Mesendoderm (in vitro differentiated cells): ENCODE measurements around the gene TRABD.

ENCODE experiments used
- DNase-seq: peaks from one replicate; pipeline ENCODE4 v3.0.0; 2013
- H2AK5ac ChIP-seq: 2 replicates; pipeline ENCODE4 v1.6.1; 2013; ENCODE audit warnings: low read length, inconsistent platforms
- H2BK120ac ChIP-seq: 2 replicates; pipeline ENCODE4 v1.6.1; 2013; ENCODE audit warnings: low read depth, mild to moderate bottlenecking, low read length, moderate library complexity, mixed read lengths
- H2BK15ac ChIP-seq: replicated peaks from 2 replicates; pipeline ENCODE4 v1.6.1; 2013; ENCODE audit warnings: low read depth, mild to moderate bottlenecking, moderate library complexity
- H2BK5ac ChIP-seq: 2 replicates; pipeline ENCODE4 v1.6.1; 2013; ENCODE audit warnings: low read length, inconsistent platforms
- H3K18ac ChIP-seq: 2 replicates; pipeline ENCODE4 v1.6.1; 2013; ENCODE audit warnings: mild to moderate bottlenecking, low read length, mixed read lengths
- H3K23ac ChIP-seq: one replicate; pipeline ENCODE4 v1.6.1; 2013; ENCODE audit warnings: low read length
- H3K27ac ChIP-seq: 2 replicates; pipeline ENCODE4 v1.5.1; 2013; ENCODE audit warnings: low read depth, mild to moderate bottlenecking, inconsistent platforms, low read length, moderate library complexity
- H3K27me3 ChIP-seq: 2 replicates; pipeline ENCODE4 v1.6.1; 2013; ENCODE audit warnings: low read length, control low read depth, mild to moderate bottlenecking, inconsistent platforms; ENCODE audit not compliant: insufficient read depth, poor library complexity
- H3K36me3 ChIP-seq: 2 replicates; pipeline ENCODE4 v1.6.1; 2013; ENCODE audit warnings: low read length, inconsistent platforms; ENCODE audit not compliant: control insufficient read depth, insufficient read depth
- H3K4ac ChIP-seq: one replicate; pipeline ENCODE4 v1.6.1; 2013; ENCODE audit warnings: low read depth, mild to moderate bottlenecking, low read length, moderate library complexity
- H3K4me1 ChIP-seq: 2 replicates; pipeline ENCODE4 v1.6.1; 2013; ENCODE audit warnings: low read depth, low read length, inconsistent platforms; ENCODE audit not compliant: control insufficient read depth
- H3K4me2 ChIP-seq: 2 replicates; pipeline ENCODE4 v1.6.1; 2013; ENCODE audit warnings: low read length
- H3K4me3 ChIP-seq: 2 replicates; pipeline ENCODE4 v1.5.1; 2013; ENCODE audit warnings: mild to moderate bottlenecking, low read length
- H3K56ac ChIP-seq: one replicate; pipeline ENCODE4 v1.6.1; 2013; ENCODE audit warnings: low read length
- H3K79me1 ChIP-seq: 2 replicates; pipeline ENCODE4 v1.6.1; 2013; ENCODE audit warnings: low read length, inconsistent platforms
- H3K79me2 ChIP-seq: 2 replicates; pipeline ENCODE4 v1.6.1; 2013; ENCODE audit warnings: mild to moderate bottlenecking, low read length; ENCODE audit not compliant: control insufficient read depth, insufficient read depth
- H3K9ac ChIP-seq: 2 replicates; pipeline ENCODE4 v1.6.1; 2013; ENCODE audit warnings: low read length, inconsistent platforms
- H4K5ac ChIP-seq: one replicate; pipeline ENCODE4 v1.6.1; 2013; ENCODE audit warnings: low read length
- H4K8ac ChIP-seq: one replicate; pipeline ENCODE4 v1.6.1; 2013; ENCODE audit warnings: low read depth, mild to moderate bottlenecking, control low read depth, low read length, moderate library complexity
- WGBS: extraction: QIAGEN DNeasy Blood & Tissue Kit; methylation state at CpG from one replicate; pipeline ENCODE4 v1.1.7; 2013; ENCODE audit warnings: low lambda C conversion rate, missing lambda C conversion rate; ENCODE audit not compliant: insufficient coverage; ENCODE audit errors: extremely low coverage; 5-methylcytosine and 5-hydroxymethylcytosine counted together

Gene TRABD

DNA sequence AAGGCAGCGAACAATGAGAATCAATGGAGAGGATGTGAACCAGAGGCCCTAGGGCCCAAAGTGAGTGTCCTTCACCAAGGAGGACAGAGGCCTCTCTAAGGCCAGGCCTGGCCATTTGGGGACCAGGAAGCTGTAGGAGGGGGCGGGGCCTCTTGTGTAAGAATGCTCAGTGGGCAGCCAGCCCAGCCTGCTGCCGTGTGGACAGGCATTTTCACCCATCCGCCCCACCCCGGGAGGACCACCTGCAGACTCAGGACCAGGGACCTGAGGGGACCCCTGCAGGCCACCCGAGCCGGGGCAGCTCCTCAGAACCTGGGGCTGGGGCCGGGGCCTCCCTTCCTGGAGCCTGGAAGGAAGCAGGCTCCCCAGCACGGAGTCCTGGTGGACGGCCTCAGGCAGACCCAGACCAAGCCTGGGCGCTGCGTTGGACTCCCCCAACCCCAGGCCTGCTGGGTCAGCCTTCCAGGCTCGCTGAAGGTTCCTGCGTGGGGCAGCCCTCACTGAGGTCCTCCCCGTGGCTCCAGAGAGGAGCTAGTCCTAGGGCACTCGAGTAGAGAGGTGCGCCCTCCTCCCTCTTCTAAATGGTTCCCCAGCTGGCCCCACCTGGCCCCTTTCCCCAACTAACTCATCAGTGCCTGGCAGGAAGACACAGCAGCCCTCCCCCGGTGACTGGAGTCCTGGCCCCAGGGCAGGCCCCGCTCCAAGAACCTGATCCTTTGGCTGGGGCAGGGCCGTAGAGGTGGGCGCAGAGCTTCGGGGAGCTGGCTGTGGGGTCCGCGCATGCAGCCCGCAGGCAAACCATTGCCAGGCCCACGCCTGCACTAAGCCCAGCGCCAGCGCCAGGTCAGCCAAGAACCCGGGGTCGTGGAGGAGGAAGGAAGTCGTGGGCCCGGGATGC lies 1.5 kb upstream of the TRABD start:
- no peaks in the 10 kb centered on the region for H3K27me3 ChIP-seq
- no peak overlapping the region for H3K27ac ChIP-seq
- H3K36me3 ChIP-seq = no peaks in the 10 kb centered on the region
- H4K8ac ChIP-seq = no peak overlapping the region
- no peaks in the 10 kb centered on the region for H3K4me1 ChIP-seq
- no peak overlapping the region for H3K4me2 ChIP-seq
- DNase-seq = no peak
- H3K4ac ChIP-seq = no peak overlapping the region
- no peak overlapping the region for H4K5ac ChIP-seq
- peak overlapping the region; percentile 89 for H3K56ac ChIP-seq
- peaks cover 6% of the 10 kb centered on the region for H3K79me1 ChIP-seq
- no peak overlapping the region for H2BK5ac ChIP-seq
- H2BK15ac ChIP-seq = no peak overlapping the region
- peaks cover 8% of the 10 kb centered on the region for H3K79me2 ChIP-seq
- no peak overlapping the region for H2BK120ac ChIP-seq
- H3K18ac ChIP-seq = no peak overlapping the region
- H3K23ac ChIP-seq = no peak overlapping the region
- no peak overlapping the region for H3K4me3 ChIP-seq
- no peak overlapping the region for H2AK5ac ChIP-seq
- no CpG with 5 or more reads among the region's 32 CpGs for WGBS
- peak overlapping the region; percentile 70 for H3K9ac ChIP-seq

DNA sequence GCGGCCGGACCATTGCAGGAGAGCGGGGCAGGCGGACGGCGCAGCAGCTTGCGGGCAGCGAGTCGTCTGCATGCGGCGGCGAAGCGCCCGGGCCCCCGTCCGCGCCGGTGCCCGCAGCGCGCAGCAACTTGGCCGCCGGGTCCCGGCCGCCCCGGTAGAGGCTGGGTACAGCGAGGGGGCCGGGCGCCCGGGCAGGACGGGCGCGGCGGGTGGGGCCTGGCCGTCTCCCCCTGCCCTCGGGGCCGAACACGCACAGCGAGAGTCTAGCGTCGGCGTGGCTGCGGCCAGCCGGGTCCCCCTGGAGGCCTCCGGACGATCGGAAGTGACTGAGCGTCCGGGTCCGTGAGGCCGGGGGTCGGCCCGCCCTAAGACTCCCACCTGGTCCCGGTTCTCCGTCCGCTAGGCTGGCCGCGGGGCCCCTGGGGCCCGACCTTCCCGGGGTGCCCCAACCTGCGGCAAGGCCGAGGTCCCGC lies 775 bp upstream of the TRABD start:
- no peaks in the 10 kb centered on the region for H3K27me3 ChIP-seq
- H3K4me3 ChIP-seq = no peak overlapping the region
- no peak for DNase-seq
- H4K8ac ChIP-seq = no peak overlapping the region
- H3K36me3 ChIP-seq = no peaks in the 10 kb centered on the region
- H3K4ac ChIP-seq = no peak overlapping the region
- H3K79me2 ChIP-seq = peaks cover 8% of the 10 kb centered on the region
- no peak overlapping the region for H2BK5ac ChIP-seq
- WGBS = no CpG with 5 or more reads among the region's 63 CpGs
- peak overlapping the region; percentile 71 for H3K4me2 ChIP-seq
- peaks cover 6% of the 10 kb centered on the region for H3K79me1 ChIP-seq
- no peak overlapping the region for H2AK5ac ChIP-seq
- H3K18ac ChIP-seq = no peak overlapping the region
- no peak overlapping the region for H4K5ac ChIP-seq
- H2BK15ac ChIP-seq = no peak overlapping the region
- peak overlapping the region; percentile 89 for H3K23ac ChIP-seq
- H3K27ac ChIP-seq = no peak overlapping the region
- peak overlapping the region; percentile 70 for H3K9ac ChIP-seq
- H3K56ac ChIP-seq = peak overlapping the region; percentile 89
- H3K4me1 ChIP-seq = peaks cover under 1% of the 10 kb centered on the region
- no peak overlapping the region for H2BK120ac ChIP-seq

DNA sequence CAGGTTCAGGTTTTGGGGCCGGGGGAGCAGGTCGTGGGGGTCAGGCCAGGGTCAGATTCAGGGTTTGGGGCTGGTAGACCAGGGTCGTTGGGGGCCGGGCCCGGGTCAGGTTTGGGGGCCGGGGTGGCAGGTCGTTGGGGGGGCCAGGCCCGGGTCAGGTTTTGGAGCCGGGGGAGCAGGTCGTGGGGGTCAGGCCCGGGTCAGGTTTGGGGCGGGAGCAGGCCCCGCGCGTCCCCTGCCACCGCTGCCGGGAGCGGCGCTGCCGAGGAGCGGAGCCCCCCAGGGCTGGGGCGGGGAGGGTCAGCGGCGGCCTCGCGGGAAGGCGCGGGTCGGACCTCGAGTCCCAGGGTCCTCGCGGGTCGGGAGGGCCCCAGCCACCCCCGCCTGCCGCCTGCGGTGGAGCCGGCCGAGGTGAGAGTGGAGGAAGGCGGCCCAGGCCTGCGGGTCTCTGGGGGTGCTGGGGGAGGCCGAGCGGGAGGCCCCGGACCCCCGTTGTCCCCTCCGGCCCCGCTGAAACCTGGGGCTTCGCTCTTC lies 535 bp downstream of the TRABD start:
- Histone ChIP-seq H2BK120ac (no peak overlapping the region), H3K27me3 (no peaks in the 10 kb centered on the region), H3K4ac (peak overlapping the region; percentile 87), H3K79me1 (peaks cover 11% of the 10 kb centered on the region), H3K4me3 (peak overlapping the region; percentile 64), H3K9ac (peak overlapping the region; percentile 88), H3K23ac (peak overlapping the region; percentile 80), H3K18ac (peak overlapping the region; percentile 66), H2AK5ac (no peak overlapping the region), H2BK15ac (no peak overlapping the region), H3K27ac (no peak overlapping the region), H3K4me1 (peaks cover 2% of the 10 kb centered on the region), H3K56ac (peak overlapping the region; percentile 91), H4K5ac (no peak overlapping the region), H3K79me2 (peaks cover 10% of the 10 kb centered on the region), H3K36me3 (no peaks in the 10 kb centered on the region), H4K8ac (no peak overlapping the region), H2BK5ac (no peak overlapping the region), H3K4me2 (peak overlapping the region; percentile 85)
- WGBS = no CpG with 5 or more reads among the region's 47 CpGs
- no peak for DNase-seq

DNA sequence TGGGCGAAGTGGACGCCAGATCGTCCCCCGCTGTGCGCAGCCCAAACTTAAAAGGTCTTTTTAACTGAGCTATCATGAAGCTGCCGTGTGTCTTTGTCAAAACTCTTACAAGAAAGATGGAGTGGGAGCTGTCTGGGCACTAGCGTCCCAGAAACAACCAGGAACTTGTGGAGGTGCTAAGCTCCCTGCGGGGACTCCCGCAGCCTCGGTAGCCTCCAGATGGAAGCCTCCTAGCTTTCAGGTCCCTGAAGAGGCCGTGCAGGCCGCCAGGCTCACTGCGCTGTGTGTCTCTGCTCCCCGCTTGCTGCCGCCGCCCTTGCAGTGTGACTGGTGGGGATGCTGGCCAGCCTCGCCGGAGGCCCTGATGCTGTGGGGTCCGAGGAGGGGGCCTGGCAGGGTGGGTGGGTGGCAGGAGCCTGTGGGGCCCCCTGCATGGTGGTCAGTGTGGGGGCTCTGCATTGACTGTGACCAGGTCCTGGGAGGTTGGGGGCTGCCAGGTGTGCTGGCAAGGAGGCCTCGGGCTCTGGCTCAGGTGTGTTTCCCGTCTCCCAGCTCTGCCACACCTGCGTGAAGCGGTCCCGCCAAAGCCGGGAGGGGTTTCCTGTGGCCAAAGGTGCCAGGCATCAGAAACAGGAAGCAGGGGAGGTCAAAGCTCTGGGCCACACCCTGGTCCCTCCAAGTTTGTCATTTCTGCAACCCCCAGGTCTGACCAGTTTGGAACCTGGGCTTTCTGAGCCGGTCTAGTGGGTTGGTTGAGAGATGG lies 1.2 kb downstream of the TRABD start:
- Histone ChIP-seq H3K56ac (peak overlapping the region; percentile 91), H4K8ac (no peak overlapping the region), H3K9ac (peak overlapping the region; percentile 88), H3K27ac (no peak overlapping the region), H2AK5ac (no peak overlapping the region), H2BK5ac (no peak overlapping the region), H3K36me3 (no peaks in the 10 kb centered on the region), H3K23ac (peak overlapping the region; percentile 90), H3K4me2 (peak overlapping the region; percentile 85), H2BK120ac (no peak overlapping the region), H3K79me1 (peaks cover 14% of the 10 kb centered on the region), H4K5ac (no peak overlapping the region), H3K4me1 (peaks cover 2% of the 10 kb centered on the region), H3K4me3 (peak overlapping the region; percentile 64), H3K79me2 (peaks cover 14% of the 10 kb centered on the region), H3K18ac (no peak overlapping the region), H2BK15ac (no peak overlapping the region), H3K4ac (no peak overlapping the region), H3K27me3 (no peaks in the 10 kb centered on the region)
- whole genome bisulfite sequencing = no CpG with 5 or more reads among the region's 26 CpGs
- no peak for DNase-seq

DNA sequence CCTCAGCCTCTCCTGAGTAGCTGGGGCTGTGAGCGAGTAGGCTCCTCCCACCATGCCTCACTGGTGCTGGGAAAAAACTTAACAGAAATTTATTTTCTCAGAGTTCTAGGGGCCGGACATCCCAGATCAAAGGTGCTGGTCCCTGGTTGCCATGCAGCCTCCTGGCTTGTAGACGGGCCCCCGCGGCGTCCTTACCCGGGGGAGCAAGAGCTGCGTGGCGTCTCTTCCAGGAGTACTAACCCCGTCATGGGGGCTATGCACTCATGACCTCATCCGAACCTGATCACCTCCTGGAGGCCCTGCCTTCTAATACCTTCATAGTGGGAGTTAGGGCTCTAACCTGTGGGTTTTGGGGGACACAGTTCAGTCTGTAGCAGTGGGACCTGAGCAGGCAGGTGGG lies 2.6 kb downstream of the TRABD start:
- Histone ChIP-seq H3K27me3 (no peaks in the 10 kb centered on the region), H4K5ac (no peak overlapping the region), H3K79me2 (peaks cover 16% of the 10 kb centered on the region), H2BK5ac (no peak overlapping the region), H3K79me1 (peaks cover 15% of the 10 kb centered on the region), H3K18ac (no peak overlapping the region), H4K8ac (no peak overlapping the region), H3K4me2 (no peak overlapping the region), H3K56ac (no peak overlapping the region), H3K9ac (no peak overlapping the region), H3K36me3 (peaks cover under 1% of the 10 kb centered on the region), H2BK120ac (no peak overlapping the region), H3K4ac (no peak overlapping the region), H2AK5ac (no peak overlapping the region), H3K4me1 (peaks cover 2% of the 10 kb centered on the region), H3K23ac (no peak overlapping the region), H3K27ac (no peak overlapping the region), H3K4me3 (no peak overlapping the region), H2BK15ac (no peak overlapping the region)
- DNase-seq = no peak
- WGBS = no CpG with 5 or more reads among the region's 11 CpGs
